Neural progenitor cell (in vitro differentiated cells): ENCODE data around the gene MRPL23. TPM values are rescaled to one million over a fixed set of nuclear protein-coding genes. Genes with fewer than 3 reads are reported as not detected.

ENCODE experiments used
- DNase-seq: peaks from one replicate; pipeline ENCODE4 v3.0.0-alpha.2; 2016; ENCODE audit warnings: low spot score
- H2AFZ ChIP-seq: fragments of 200-600 bp; sonication (generic); replicated peaks from 2 replicates; pipeline ENCODE4 v1.6.1; 2016; ENCODE audit warnings: antibody characterized with exemption
- H3F3A ChIP-seq: fragments of 200-600 bp; sonication (generic); 2 replicates; pipeline ENCODE4 v1.6.1; 2016; ENCODE audit warnings: antibody characterized with exemption, low read depth
- H3K27ac ChIP-seq: fragments of 200-600 bp; sonication (generic); 2 replicates; pipeline ENCODE4 v1.5.1; 2016; ENCODE audit warnings: mild to moderate bottlenecking
- H3K27me3 ChIP-seq: fragments of 200-600 bp; sonication (generic); 2 replicates; pipeline ENCODE4 v1.6.1; 2016; ENCODE audit warnings: mild to moderate bottlenecking, moderate library complexity
- H3K36me3 ChIP-seq: fragments of 200-600 bp; sonication (generic); 2 replicates; pipeline ENCODE4 v1.5.1; 2016
- H3K4me1 ChIP-seq: fragments of 200-600 bp; sonication (generic); 2 replicates; pipeline ENCODE4 v1.6.1; 2016; ENCODE audit warnings: mixed run types
- H3K4me2 ChIP-seq: fragments of 200-600 bp; sonication (generic); 2 replicates; pipeline ENCODE4 v1.6.1; 2016
- H3K4me3 ChIP-seq: fragments of 200-600 bp; sonication (generic); 2 replicates; pipeline ENCODE4 v1.5.1; 2016
- H3K79me2 ChIP-seq: fragments of 200-600 bp; sonication (generic); 2 replicates; pipeline ENCODE4 v1.6.1; 2016; ENCODE audit warnings: low read depth
- H3K9ac ChIP-seq: fragments of 200-600 bp; sonication (generic); 2 replicates; pipeline ENCODE4 v1.6.1; 2016
- H3K9me3 ChIP-seq: fragments of 200-600 bp; sonication (generic); 2 replicates; pipeline ENCODE4 v1.5.1; 2016; ENCODE audit warnings: low read depth
- H4K20me1 ChIP-seq: fragments of 200-600 bp; sonication (generic); 2 replicates; pipeline ENCODE4 v1.6.1; 2016; ENCODE audit warnings: low read depth
- H3K27ac Mint-ChIP-seq: 3 replicates; pipeline ENCODE4 v1.8.0; 2021; ENCODE audit warnings: mixed read lengths
- H3K27me3 Mint-ChIP-seq: 2 replicates; pipeline ENCODE4 v1.8.0; 2022; ENCODE audit warnings: low read depth, mild to moderate bottlenecking, inconsistent platforms, moderate library complexity, mixed read lengths; ENCODE audit not compliant: insufficient read depth
- H3K36me3 Mint-ChIP-seq: 3 replicates; pipeline ENCODE4 v1.8.0; 2021; ENCODE audit warnings: mixed read lengths
- H3K4me1 Mint-ChIP-seq: 3 replicates; pipeline ENCODE4 v1.8.0; 2021; ENCODE audit warnings: mixed read lengths
- H3K4me3 Mint-ChIP-seq: 3 replicates; pipeline ENCODE4 v1.8.0; 2021; ENCODE audit warnings: mild to moderate bottlenecking, moderate library complexity, mixed read lengths
- H3K9me3 Mint-ChIP-seq: 3 replicates; pipeline ENCODE4 v1.8.0; 2020; ENCODE audit warnings: mixed read lengths
- CTCF ChIP-seq: fragments of 200-600 bp; sonication (generic); IDR thresholded peaks from 2 replicates; pipeline ENCODE4 v1.5.1; 2017; ENCODE audit warnings: antibody characterized with exemption, mild to moderate bottlenecking
- EZH2 ChIP-seq: fragments of 200-600 bp; sonication (generic); IDR thresholded peaks from 2 replicates; pipeline ENCODE4 v1.6.1; 2017; ENCODE audit warnings: antibody characterized with exemption, mild to moderate bottlenecking, moderate library complexity
- EZH2phosphoT487 ChIP-seq: fragments of 200-600 bp; sonication (generic); IDR thresholded peaks from 2 replicates; pipeline ENCODE4 v1.6.1; 2017; ENCODE audit warnings: antibody characterized with exemption
- total RNA-seq: library from RNA; depleted of rRNA; stranded (reverse); fragments of >200 nt; gene quantifications from 2 replicates; pipeline ENCODE4 v1.2.3, GENCODE V29; 2015; ENCODE audit warnings: low replicate concordance

Gene MRPL23
- total RNA-seq, 1 donor from 2014 or later: 43.2 TPM

DNA sequence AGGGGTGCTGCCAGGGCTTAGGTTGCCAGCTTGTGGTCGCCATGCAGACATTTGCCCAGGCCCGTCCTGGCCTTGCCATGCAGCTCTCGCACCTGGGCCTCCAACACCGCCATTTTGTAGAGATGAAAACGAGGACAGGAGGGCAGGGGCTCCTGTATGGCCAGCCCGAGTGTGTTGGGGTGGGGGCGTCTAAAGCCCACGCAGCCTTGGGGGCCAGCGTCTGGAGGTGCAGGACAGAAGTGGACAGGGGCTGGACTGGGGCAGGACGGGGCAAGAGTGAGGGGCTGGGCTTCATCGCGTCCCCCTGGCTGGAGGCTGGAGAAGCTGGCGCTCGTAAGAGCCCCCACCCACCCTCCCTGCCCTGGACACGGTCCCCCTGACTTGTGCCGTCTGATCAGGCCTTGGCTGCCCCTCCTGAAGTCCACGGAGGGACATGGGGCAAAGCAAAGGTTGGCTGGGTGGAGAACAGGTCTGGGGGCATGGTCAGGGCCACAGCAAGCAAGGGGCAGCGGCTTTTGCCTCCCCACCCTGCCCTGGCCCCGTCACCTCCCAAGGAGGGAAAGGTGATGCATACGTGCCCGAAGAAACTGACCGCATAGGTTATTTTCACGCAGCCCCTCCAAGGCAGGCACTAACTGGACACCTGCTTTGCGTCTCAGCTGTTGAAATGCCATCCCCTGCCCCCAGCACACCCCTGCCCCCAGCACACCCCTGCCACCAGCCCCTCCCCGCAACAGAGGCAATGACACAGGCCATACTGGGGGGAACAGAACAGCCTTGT is 26.8 kb upstream of the MRPL23 start:
- Histone ChIP-seq H3K9me3 (no peaks in the 10 kb centered on the region), H3K4me1 (no peaks in the 10 kb centered on the region), H4K20me1 (no peaks in the 10 kb centered on the region), H3K36me3 (no peaks in the 10 kb centered on the region), H3K4me3 (no peak overlapping the region), H3K9ac (no peak overlapping the region), H3F3A (no peaks in the 10 kb centered on the region), H2AFZ (no peak overlapping the region), H3K79me2 (no peaks in the 10 kb centered on the region), H3K27ac (no peak overlapping the region), H3K4me2 (no peak overlapping the region), H3K27me3 (no peaks in the 10 kb centered on the region)
- Mint-ChIP-seq H3K27ac (no peak overlapping the region), H3K27me3 (peaks cover 5% of the 10 kb centered on the region), H3K9me3 (no peaks in the 10 kb centered on the region), H3K36me3 (no peaks in the 10 kb centered on the region), H3K4me3 (no peak overlapping the region), H3K4me1 (peaks cover 7% of the 10 kb centered on the region)
- TF ChIP-seq CTCF: no peak
- TF ChIP-seq EZH2: no peak
- no peak for TF ChIP-seq EZH2phosphoT487
- peak; percentile 1 for DNase-seq

DNA sequence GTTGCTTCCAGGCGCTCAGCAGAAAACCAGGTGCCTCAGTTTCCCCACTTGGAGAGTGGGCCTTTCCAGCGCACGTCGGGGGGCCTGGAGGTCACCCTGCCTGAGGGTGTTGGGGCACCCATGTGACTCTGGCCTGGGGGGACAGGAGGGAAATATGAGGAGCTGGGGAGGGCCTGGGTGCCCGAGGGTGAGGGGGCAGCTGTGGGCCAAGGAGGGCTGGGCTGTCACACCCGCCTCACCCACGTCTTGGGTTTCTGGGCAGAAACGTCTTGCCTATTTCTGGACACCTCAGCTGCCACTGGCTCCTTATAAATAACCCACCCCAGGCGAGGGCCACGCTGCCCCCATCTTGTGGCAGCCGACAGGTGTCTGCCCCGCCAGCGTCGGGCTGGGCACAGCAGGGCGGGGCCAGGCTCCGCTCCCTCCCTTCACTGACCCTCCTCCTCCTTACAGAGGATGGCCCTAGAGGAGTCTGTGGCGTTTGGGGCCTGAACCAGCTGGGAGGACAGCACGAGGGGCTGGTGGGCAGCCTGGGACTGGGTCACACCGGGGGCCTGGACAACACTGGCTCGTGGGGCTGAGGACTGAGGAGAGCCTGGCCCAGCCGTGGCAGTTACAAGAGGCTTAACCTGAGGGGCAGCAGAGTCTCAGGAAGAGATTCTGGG is 26.1 kb upstream of the MRPL23 start:
- no peaks in the 10 kb centered on the region for H3F3A ChIP-seq
- no peaks in the 10 kb centered on the region for H3K9me3 ChIP-seq
- no peak overlapping the region for H3K9ac ChIP-seq
- H3K4me1 ChIP-seq: no peaks in the 10 kb centered on the region
- Mint-ChIP-seq H3K9me3 (no peaks in the 10 kb centered on the region), H3K36me3 (no peaks in the 10 kb centered on the region), H3K27me3 (peaks cover 5% of the 10 kb centered on the region), H3K27ac (peak overlapping the region; percentile 37), H3K4me1 (peaks cover 7% of the 10 kb centered on the region), H3K4me3 (no peak overlapping the region)
- H4K20me1 ChIP-seq: no peaks in the 10 kb centered on the region
- TF ChIP-seq EZH2 (no peak), CTCF (no peak), EZH2phosphoT487 (no peak)
- H2AFZ ChIP-seq: no peak overlapping the region
- H3K27me3 ChIP-seq: no peaks in the 10 kb centered on the region
- H3K79me2 ChIP-seq: no peaks in the 10 kb centered on the region
- peak; percentile 11 for DNase-seq
- H3K4me2 ChIP-seq: no peak overlapping the region
- H3K36me3 ChIP-seq: no peaks in the 10 kb centered on the region
- no peak overlapping the region for H3K4me3 ChIP-seq
- no peak overlapping the region for H3K27ac ChIP-seq

- H3K27ac Mint-ChIP-seq: peak overlapping the region; percentile 95
- no peaks in the 10 kb centered on the region for H3K9me3 Mint-ChIP-seq
- H2AFZ ChIP-seq: no peak overlapping the region
- H3K4me1 Mint-ChIP-seq: peaks cover 11% of the 10 kb centered on the region
- no peaks in the 10 kb centered on the region for H3K79me2 ChIP-seq
- TF ChIP-seq EZH2: no peak
- no peak overlapping the region for H3K9ac ChIP-seq
- peak; percentile 9 for DNase-seq
- H3K36me3 Mint-ChIP-seq: no peaks in the 10 kb centered on the region
- no peaks in the 10 kb centered on the region for H3F3A ChIP-seq
- no peaks in the 10 kb centered on the region for H4K20me1 ChIP-seq
- peaks cover 8% of the 10 kb centered on the region for H3K27me3 Mint-ChIP-seq
- H3K4me1 ChIP-seq: no peaks in the 10 kb centered on the region
- H3K27me3 ChIP-seq: no peaks in the 10 kb centered on the region
- no peaks in the 10 kb centered on the region for H3K36me3 ChIP-seq
- H3K4me3 Mint-ChIP-seq: no peak overlapping the region
- no peak overlapping the region for H3K4me2 ChIP-seq
- no peak overlapping the region for H3K4me3 ChIP-seq
- no peaks in the 10 kb centered on the region for H3K9me3 ChIP-seq
- no peak overlapping the region for H3K27ac ChIP-seq
These were observed 25.5 kb upstream of the MRPL23 start for GRCh38 chr11:1921574-1922141.
